GM19025 (cell line): Measurements from ENCODE around the gene GABRB1.
"Not testable (repeated sequence)": the region's sequence is repeated elsewhere in the genome, so short reads cannot be mapped to it uniquely, and the experiment has no call there.

Experiments used
- ATAC-seq: cut with Tn5 transposase; IDR thresholded peaks from one replicate; pipeline ENCODE4 v1.9.1; 2021; ENCODE audit warnings: mild to moderate bottlenecking, low read depth, moderate library complexity; ENCODE audit not compliant: unreplicated experiment

The GABRB1 gene

GRCh38 chr4:47271291-47271690, 239.9 kb downstream of the GABRB1 start:
- no peak for ATAC-seq

GRCh38 chr4:47274901-47275300, 243.5 kb downstream of the GABRB1 start:
- ATAC-seq = no peak

DNA sequence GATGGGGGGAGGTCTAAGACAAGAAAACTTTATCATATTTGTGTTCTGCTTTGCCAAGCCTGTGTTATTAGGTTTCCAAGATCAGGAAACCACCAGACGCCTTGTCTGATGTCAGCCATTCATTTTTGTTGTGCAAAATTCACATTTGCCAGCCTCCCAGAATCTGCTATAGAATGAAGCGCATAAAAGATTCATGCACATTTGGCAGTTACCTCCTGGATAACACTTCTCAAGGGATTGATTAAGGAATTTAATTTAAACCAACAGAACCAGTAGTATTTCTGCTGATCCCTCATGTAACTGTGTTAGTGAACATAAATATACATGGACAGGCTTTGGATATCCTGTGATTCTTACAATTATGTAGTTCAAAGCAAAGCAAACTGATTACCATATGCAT, 244.2 kb downstream of the GABRB1 start:
- no peak for ATAC-seq

GRCh38 chr4:47278631-47279030, 247.3 kb downstream of the GABRB1 start:
- ATAC-seq = no peak

DNA sequence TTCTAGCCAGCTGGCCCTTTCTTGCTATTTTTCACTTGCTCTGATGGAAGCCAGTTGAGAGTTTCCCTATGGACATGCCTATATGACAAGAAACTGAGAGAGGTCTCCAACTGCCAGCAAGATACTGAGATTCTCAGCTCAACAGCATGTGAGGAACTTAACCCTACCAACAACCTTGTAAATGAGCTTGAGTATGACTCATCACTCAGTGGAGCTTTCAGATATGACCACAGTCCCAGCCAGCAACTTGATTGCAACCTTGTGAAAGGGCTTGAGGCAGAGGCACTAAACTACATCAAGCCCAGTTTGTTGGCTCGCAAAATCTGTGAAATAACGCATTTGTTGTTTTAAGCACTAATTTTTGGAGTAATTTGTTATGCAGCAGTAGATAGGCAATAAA, 256.4 kb downstream of the GABRB1 start:
- peak; percentile 63 for ATAC-seq

DNA sequence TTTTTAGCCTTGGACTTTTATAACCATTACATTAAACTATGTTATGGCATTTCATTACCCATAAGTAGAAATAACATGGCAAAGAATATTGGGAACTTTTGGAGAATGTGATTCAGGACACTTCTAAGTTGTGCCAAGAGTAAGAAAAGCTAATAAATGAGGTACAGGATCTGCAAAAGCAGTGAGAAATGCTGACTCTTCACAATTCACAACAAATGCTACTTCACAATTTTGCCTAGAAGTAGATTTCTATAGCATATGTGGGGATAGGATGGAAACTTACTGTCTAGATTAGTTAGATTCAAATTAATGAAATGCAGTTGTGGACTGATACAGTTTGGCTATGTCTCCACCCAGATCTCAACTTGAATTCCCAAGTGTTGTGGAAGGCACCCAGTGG, 258.4 kb downstream of the GABRB1 start:
- ATAC-seq = no peak

DNA sequence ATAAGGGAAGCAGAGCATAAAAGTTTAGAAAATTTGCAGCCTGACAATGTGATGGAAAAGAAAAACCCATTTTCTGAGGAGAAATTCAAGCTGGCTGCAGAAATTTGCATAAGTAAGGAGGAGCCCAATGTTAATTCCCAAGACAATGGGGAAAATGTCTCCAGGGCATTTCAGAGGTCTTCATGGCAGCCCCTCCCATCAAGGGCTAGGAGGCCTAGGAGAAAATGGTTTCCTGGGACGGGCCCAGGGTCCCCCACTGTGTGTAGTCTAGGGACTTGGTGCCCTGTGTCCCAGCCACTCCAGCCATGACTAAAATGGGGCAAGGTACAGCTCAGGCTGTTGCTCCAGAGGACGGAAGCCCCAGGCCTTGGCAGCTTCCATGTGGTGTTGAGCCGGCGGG, 259.5 kb downstream of the GABRB1 start:
- not testable (repeated sequence) for ATAC-seq

DNA sequence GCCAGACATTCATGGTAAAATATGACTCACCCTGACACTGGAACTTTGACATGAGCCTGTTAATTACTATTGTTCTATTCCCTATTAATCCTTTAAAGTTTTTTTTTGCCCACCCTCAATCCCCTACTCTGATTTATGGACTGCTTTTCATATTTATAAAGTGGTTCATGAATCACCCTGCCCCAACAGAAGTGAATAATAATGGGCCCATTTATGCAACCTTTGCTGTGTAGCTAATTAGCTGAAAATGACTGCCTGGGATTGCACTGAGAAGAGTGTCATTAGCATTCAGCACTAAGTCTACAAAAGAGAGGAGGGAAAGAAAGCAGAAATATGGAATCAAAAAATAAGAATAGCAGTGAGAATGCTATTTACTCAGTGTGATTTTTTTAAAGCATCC, 277.8 kb downstream of the GABRB1 start:
- no peak for ATAC-seq

DNA sequence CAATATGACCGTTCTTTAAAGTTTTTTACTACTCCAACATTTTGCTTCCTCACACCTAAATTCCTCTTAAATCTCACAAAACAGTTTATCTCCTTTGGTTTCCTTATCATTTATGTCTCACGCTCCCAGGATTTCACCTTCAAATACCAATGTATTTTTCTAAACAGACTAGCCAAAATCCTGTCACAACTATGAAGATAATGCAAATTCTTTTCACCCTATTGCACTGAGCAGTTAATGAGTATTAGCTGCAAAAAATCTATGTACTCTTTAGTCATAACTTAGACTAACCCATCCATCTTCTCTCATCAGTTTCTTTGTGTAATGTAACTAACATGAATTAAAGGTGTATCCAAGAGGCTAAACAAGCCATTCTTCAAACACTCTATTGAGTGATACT, 280.8 kb downstream of the GABRB1 start:
- ATAC-seq = no peak

DNA sequence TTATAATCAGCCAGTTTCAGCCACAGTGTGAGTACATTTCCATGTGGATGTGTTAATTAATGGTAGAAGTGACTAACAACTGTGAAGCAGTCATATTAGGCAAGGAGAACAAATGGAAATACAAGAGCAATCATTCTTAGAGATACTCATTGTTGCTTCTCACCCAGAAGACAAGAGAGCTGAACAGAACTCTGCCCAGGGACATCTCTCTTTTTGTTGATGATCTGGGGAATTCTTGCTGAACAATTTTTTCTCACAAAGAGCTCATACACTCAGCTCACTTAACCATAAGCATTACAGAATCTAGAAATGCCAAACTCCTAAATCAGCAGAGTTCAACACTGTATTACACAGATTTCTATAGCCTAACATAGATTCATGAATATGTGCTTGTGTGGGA, 282.0 kb downstream of the GABRB1 start:
- ATAC-seq = no peak

GRCh38 chr4:47315346-47315745, 284.0 kb downstream of the GABRB1 start:
- peak; percentile 72 for ATAC-seq

DNA sequence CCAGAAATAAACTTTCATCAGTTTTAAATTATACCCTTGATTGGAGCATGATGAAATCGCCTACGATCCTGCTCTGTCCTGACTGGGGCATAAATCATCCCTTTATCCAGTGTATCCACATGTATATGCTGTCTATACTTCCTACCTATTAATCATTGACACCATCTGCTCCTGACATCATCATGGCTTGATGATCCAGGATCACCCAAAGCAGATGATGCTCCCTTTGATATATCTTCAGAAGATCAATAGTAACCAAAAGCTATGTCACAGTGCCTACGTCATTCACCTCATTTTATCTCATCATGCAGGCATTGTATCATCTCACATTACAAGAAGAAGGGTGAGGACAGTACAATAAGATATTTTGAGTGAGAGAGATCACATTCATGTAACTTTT, 294.7 kb downstream of the GABRB1 start:
- ATAC-seq = no peak

DNA sequence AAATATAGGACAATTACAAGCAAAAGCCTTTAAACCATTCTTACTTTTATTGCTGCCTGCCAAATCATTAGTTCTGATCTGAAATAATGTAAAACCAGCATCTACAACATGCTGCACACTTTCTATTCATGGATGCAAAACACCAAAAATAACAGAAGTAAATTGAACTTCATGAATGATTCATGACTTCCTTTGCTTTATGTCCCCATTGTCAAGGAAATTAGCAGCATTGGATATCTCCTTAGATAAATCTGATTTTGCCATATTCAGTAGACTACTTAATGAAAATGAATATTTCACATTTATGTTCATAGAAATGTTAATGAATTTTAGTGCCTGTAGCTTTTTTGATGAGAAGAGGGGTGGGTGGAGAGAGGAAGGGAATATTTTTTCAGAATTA, 299.5 kb downstream of the GABRB1 start:
- no peak for ATAC-seq

GRCh38 chr4:47334652-47335051, 303.3 kb downstream of the GABRB1 start:
- ATAC-seq = no peak

GRCh38 chr4:47337893-47338292, 306.5 kb downstream of the GABRB1 start:
- no peak for ATAC-seq

GRCh38 chr4:47340914-47341313, 309.5 kb downstream of the GABRB1 start:
- ATAC-seq = no peak

GRCh38 chr4:47342796-47343195, 311.4 kb downstream of the GABRB1 start:
- no peak for ATAC-seq

DNA sequence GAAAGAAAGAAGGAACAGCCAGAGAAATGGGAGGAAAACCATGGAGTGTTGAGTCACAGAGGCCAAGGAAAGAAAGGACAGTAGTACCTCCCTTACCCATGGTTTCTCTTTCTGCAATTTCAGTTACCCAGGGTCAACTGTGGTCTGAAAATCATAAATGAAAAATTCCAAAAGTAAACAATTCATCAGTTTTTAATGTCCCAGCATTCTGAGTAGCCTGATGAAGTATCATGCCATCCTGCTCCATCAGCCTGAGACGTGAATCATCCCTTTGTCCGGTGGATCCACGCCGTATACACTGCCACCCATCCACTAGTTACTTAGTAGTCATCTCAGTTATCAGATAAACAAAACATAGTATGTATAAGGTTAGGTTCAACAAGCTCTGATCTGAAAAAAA, 318.0 kb downstream of the GABRB1 start:
- no peak for ATAC-seq

- no peak for ATAC-seq
Measured at GRCh38 chr4:47355568-47355967, 324.2 kb downstream of the GABRB1 start.

DNA sequence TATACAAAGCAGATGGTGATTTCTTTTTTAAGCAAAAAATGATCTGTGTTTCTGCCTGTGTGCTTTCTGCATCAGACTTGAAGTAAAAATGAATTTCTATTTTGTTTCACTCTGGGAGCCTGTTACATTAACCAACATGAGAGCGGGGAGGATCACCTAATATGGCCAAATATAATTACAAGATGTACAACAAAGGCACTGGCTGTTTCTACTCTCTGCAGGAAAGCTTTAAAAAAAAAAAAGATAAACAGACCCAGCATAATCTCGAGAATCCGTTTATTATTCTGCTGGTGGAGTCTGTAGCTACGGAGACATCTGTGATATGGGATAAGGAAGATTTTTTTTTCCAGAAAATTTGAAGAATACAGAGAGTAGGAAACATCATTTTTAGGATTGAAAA, 328.5 kb downstream of the GABRB1 start:
- no peak for ATAC-seq

- no peak for ATAC-seq
Measured at GRCh38 chr4:47367761-47368160, 336.4 kb downstream of the GABRB1 start.

DNA sequence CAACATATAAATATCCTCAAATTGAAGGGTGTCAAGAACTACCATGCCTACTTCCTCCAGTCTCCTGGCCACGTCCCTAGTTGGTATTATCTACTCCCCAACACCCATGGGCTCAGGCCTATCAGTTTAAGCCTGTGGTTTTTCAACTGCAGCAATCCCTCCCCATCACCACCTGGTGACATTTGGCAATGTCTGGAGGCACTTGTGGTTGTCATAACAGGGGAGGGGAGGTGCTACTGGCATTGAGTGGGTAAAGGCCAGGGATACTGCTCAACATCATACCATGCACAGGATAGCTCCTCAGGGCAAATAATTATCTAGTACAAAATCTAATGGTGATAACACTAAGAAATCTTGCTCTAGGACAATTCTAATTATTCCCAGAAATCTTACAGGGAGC, 336.8 kb downstream of the GABRB1 start:
- no peak for ATAC-seq

- no peak for ATAC-seq
Measured at GRCh38 chr4:47372561-47372960, 341.2 kb downstream of the GABRB1 start.
